ENCODE results near the gene CLCN7.

GRCh38 chr16:1511662-1512569, 37.1 kb upstream of the CLCN7 start:
- TF ChIP-seq CTCF (conservative IDR thresholded peaks at IDR 0.05) (no peak), ZFX (IDR thresholded peaks at IDR 0.05) (no peak)

All from C4-2B (cell line).